Measurements from ENCODE around the gene NDUFAB1.
"Not testable (repeated sequence)": the region's sequence is repeated elsewhere in the genome, so short reads cannot be mapped to it uniquely, and the experiment has no call there.

Gene NDUFAB1

DNA sequence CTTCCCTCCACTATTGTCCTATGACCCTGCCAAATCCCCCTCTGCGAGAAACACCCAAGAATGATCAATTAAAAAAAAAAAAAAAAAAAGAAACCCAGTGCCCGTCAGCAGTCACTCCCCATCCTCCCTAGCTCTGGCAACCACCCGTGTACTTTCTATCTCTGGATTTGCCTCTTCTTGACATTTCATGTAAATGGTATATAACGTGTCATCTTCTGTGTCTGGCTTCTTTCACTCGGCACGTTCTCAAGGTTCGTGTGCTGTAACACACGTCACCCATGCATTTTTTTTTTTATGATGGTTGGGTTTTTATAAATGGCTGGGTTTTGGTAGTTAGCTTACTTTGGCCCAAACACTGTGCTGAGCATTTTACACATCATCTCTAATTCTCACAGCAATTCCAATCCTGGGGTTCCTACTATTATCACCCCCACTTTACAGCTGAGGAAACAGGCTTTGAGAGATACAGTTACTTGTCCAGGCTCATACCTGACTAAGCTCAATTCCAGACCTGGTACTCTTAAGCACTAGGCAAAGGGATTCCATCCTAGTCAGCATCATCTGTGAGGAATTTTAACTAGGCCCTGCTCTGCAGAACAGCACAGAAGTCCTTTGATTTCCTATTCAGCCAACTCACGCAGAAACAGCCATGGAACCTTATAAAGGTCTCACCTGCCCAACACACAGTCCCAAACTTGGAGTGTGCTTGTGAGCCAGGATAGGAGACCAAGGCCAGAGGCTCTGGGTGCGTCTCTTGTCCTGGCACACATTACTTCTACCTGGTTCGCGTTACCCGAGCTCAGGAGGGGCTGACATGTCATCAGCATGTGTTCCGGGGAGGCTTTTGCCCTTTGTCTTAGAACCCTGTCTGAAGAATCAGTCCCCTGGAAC, 11.7 kb downstream of the NDUFAB1 start:
- DNase-seq (ENCODE audit: low read depth), result no peak

DNA sequence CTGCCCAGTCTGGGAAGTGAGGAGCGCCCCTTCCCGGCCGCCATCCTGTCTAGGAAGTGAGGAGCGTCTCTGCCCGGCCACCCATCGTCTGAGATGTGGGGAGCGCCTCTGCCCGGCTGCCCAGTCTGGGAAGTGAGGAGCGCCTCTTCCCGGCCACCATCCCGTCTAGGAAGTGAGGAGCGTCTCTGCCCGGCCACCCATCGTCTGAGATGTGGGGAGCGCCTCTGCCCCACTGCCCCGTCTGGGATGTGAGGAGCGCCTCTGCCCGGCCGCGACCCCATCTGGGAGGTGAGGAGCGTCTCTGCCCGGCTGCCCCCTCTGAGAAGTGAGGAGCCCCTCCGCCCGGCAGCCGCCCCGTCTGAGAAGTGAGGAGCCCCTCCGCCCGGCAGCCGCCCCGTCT, 12.8 kb downstream of the NDUFAB1 start:
- not testable (repeated sequence) for DNase-seq (ENCODE audit: low read depth)

DNA sequence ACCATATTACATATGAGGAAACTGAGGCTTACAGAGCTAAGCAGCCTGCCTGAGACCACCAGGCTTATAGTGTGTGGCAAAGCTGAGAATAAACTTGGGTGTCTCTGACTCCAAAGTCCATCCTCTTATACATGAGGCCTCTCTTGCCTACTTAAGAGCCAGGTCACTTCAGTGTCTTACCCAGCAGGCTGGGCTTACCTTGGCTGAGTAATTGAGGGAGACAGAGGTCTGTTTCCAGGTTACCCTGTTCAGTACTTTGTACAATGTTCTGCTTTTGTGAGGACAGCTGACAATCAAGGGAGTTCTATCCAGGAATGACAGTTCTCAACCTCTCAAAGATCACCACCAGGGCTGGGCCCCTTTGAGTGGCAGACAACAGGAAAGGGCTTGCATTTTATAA, 14.4 kb downstream of the NDUFAB1 start:
- no peak for DNase-seq (ENCODE audit: low read depth)

DNA sequence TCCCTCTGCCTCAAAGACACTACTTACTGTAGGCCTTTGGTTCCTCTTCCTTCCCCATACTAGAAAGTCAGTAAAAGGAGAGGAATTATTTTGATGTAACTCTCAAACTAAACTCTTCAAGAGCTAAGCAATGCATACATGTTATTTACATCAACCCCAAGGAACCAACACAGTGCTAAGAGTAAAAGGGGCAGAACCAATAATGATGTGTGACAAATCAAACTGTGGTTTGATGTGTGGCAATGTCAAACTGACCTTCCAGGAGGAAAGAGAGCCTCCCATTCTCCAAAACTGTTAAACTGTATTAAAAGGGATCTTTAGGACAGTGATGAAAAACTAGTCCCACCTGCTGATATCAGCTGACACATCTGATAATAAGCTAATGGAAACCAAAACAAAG, 15.7 kb downstream of the NDUFAB1 start:
- no peak for DNase-seq (ENCODE audit: low read depth)

DNA sequence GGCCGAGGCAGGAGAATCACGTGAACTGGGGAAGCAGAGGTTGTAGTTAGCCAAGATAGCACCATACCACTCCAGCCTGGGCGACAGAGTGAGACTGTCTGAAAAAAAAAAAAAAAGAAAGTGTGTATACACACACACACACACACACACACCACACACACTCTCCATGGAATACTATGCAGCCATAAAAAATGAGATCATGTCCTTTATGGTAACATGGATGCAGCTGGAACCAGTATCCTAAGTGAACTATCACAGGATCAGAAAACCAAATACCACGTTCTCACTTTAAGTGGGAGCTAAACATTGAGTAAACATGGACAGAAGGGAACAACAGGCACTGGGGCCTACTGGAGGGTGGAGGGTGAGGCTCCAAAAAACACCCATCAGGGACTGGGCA, 16.7 kb downstream of the NDUFAB1 start:
- DNase-seq (ENCODE audit: low read depth), result no peak

DNA sequence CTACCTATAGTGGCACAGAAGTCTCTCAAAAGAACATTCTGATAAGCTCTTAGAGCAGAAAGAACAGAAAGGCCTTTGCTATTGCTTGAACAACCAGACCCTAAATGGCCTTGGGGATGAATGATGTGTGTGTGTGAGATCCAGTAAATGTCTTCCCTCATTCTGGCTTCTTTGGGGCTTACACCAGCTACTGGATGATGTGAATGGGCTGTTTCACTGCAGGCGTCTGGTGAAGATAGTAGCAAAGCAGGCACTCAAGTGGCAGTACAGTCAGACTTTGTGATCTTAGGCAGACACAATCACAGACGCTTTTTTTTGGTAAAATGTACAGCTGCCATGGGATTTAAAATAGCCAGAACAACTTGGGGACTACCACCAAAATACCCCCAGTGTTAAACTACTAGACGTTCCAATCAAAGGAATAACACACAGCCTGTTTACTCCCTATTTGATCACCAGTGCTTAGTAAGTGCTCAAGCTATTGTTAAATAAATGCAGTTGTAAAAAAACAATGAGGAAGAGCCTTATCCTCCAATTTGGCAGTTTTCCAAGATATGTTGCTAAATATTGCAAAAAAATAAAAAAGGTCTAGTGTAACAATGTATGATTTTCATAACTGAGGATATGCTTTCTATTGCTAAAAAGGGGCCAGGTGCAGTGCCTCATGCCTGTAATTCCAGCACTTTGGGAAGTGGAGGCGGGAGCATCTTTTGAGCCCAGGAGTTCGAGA, 17.9 kb downstream of the NDUFAB1 start:
- no peak for DNase-seq (ENCODE audit: low read depth)

DNA sequence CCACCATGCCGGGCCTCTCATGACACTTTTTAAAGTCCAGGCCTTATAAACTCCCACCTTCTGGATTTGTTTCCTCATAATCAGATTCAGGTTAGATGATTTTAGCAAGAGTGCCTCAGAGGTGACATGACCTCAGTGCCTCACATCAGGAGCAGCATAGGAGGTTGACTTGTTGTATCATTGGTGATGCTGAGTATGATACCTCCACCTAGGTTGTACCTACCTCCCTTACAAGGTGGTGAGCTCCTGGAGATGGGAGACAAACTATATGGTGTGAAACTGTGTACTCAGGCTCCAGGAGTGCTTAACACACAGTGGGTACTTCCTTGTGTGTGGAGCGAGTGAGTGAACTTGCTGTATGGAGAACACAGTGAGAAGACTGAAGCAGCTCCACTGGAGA, 18.6 kb downstream of the NDUFAB1 start:
- DNase-seq (ENCODE audit: low read depth), result no peak

DNA sequence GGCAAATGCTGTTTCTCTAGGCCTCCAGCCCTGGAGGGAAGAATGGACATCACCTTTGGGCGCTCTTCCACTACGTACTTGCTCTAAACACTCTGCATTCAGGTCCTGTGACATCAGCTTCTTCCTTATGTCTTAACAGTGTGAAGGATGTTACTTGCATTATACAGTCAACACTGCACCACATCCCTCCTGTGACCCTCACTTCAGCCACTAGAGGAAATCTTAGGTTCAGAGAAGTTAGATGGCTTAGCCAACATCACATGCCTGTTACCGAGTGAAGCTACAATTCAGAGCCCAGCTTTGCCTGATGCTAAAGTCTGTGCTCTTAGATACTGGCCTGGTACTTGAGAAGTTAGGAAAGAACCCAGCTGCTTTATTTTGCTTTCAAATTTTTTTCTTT, 20.3 kb downstream of the NDUFAB1 start:
- no peak for DNase-seq (ENCODE audit: low read depth)

DNA sequence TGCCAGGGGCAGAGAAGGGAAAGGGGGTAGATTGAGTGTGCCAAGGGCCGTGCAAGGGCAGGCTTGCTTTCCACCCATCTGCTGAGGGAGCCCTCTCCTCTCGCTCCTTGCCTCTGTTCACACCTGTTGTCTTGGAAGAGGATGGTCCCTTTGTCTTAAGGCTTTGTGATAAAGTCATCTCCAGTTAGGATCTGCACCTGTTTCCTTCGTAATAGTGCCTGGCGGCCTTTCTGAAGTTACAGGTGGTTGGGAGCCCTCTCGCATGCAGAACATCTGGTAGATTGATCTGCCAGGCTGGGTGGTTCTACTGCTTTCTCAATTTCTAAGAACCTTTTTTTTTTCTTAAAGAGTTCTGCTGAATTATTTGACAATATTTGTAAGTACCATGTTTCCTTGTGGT, 22.3 kb downstream of the NDUFAB1 start:
- DNase-seq (ENCODE audit: low read depth), result no peak

DNA sequence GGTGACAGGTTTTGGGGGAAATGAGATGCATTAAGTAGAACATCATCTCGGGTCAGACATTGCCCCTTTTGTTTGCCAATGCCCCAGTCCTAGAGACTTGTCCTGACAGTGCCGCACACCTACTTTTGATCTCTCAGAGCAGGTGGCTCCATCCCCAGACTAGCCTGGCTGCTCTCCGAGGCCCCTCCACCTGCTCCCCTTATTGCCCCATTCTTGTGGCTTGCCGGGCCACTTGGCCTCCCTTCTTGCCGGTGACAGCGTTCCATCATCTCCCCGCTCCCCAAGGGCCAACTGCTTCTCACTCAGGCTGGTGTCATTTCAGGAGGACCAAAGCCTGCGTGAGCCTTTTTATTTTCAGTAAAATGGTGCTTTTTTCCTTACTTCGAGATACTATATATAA, 23.7 kb downstream of the NDUFAB1 start:
- DNase-seq (ENCODE audit: low read depth), result no peak

DNA sequence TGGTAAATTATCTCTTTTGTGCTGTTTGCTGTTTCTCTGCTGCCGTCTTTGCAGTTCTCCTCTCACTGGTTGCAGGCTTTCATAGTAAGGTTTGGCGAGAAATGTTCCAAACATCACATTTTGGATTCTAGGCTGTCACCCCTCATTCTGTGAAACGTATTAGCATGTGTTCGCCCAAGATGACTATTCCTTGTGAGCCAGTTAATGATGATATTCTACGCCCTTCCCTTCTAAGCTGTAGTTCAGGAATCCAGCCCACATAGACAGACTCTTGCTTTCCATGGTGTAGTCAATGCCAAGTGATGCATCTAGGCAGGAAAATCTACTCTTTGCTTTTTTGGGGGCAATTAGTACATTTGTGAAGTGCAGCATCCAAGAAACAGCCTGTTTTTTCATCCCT, 24.2 kb downstream of the NDUFAB1 start:
- DNase-seq (ENCODE audit: low read depth), result no peak

DNA sequence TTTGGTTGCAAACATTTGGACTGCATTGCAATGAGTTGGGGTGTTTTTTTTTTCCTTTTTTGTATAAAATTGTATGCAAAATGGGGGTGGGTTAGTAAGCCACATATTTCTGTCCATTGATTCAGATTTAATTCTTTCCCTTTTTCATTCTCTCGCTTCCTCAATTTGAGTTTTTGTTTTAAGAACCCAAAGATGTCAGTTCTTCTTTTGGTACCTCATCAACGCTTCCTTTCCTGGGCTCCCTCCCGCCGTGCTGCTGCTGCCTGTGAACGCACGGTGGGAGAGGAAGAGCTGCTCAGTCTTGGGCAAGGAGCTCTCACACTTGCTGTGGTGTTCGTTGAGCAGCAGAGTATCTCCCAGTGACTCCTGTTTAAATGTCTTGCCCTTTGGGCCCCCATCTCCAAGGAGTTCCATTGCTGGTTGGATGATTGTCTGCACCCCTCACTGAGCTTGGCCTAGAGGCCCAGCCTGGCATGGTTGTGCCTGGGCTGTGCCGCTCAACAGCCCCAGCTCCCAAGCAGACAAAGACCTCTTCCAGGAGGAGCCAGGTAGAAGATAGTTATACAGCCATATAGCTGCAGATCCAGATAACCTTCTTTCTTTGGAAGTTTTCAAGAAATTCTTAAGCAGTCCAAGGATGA, 25.0 kb downstream of the NDUFAB1 start:
- no peak for DNase-seq (ENCODE audit: low read depth)

DNA sequence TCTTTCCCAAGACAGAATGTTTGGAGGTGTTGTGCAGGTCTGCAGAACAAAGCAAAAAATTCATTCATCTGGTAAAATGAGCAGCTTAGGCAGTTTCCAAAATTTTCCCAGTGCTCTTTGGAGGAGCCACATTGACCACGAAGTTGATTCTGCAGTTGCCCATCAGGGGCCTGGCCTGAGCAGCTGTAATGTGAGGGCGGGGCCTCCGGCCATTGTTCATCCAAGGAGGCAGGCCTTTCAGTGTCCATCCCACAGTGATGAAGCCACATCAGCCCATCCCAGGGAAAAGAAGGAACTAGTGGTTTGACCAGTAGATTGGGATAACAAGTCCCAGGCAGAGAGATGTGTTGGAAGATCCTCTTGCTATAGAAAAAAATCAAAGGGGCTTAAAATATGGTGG, 28.5 kb downstream of the NDUFAB1 start:
- DNase-seq (ENCODE audit: low read depth), result no peak

DNA sequence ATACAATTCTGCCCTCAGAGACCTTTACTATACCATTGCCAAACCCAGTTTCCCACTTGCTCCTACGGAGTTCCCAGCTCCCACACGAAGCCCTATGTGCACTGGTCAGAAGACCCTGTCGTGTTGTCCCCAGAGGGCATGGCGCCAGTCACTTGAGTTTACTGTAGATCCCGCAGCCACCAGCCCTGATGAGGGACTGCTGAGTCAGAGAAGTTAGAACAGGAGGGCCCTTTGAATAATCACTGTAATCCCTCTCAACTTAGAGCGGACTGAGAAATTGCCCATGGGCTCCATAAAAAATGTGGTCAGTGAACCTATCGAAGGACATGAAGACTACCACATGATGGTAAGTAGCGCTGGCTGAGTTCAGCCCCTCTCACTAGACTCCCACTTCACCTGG, 29.4 kb downstream of the NDUFAB1 start:
- DNase-seq (ENCODE audit: low read depth), result no peak

DNA sequence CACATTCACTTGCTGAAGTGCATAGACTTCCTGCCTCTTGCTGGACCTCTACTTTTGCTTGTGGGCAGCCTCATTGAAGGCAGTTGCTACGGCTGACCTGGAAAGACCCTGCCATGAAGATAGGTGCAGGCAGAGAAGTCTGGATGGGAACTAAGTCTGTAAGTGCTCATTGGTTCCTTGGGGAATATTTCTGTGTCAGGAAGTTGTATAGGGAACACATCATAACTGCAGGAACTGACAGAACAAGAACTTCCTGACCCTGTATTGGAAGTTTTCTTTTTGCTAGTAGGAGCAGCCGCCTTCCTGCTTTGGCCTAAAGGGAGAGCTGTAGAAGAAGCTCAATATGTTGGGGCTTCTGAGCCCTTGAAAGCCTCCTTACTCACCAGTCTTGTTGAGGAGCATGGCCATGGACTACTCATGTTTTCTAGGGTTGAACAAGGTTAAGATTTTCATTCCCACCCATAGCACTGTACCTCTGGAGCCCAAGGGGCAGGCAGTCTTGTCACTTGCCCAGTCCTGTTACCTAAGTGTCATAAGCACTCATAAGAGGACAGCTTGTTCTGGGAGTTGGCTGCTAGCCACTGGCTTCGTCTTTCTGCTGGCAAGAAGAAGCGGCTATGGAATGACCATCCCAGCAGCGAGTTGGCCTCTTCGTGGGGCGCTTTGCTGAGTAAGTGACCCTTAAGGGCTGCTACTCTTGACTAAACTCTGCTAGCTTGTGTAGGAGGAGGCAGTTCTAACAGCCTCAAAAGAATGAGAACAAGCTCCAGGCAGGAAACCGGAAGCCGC, 31.3 kb downstream of the NDUFAB1 start:
- DNase-seq (ENCODE audit: low read depth), result no peak

DNA sequence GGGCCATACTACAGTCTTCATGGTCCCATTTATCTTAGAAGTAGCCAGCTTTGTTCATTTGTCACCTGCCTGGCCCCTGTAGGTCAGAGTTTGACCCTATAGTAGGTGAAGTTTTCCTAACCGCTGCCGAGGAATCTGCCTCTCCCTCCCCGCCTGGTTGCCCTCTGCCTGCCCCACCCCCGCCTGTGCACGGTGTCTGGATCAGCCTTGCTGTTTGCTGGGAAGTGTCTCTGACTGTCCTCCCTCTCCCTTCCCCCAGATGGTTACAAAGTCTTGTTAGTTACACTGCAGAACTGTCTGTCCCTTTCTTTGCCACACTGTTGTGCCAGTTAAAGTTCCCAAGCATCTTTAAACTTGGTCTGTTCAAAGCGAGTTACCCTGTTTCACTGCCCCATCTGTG, 32.9 kb downstream of the NDUFAB1 start:
- no peak for DNase-seq (ENCODE audit: low read depth)

DNA sequence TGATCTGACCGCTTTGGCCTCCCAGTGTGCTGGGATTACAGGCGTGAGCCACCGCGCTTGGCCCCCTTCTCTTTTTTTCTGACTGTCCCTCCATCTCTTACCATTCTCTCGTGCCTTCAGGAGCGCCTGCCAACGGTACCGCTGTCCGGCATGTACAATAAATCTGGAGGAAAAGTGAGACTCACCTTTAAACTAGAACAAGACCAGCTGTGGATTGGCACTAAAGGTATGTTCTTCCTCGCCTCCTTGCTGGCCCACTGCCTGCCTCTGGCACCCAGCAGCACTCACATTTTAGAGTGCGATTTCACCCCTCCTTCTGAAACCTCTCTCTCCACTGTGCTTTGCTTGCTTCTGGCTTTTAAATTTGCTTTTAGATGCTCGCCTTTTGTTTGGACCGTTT, 33.6 kb downstream of the NDUFAB1 start:
- no peak for DNase-seq (ENCODE audit: low read depth)

DNA sequence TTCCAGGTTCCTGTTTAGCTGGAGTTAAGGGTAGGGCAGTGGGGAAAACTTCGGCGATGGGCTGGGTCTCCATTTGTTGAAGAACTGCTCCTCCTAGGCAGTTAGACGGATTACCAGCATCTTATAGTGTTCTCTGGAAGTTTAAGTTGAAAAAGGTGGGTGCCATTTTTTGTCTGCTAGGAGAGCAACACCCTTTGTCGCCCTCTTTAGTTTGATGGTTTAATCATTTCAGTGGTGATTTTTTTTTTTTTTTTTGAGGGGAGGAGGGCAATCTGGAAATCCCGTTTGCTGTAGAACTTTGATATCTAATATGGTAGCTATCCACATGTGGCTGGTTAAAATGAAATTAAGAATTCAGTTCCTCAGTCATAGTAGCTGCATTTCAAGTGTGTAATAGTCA, 34.5 kb downstream of the NDUFAB1 start:
- DNase-seq (ENCODE audit: low read depth), result no peak

DNA sequence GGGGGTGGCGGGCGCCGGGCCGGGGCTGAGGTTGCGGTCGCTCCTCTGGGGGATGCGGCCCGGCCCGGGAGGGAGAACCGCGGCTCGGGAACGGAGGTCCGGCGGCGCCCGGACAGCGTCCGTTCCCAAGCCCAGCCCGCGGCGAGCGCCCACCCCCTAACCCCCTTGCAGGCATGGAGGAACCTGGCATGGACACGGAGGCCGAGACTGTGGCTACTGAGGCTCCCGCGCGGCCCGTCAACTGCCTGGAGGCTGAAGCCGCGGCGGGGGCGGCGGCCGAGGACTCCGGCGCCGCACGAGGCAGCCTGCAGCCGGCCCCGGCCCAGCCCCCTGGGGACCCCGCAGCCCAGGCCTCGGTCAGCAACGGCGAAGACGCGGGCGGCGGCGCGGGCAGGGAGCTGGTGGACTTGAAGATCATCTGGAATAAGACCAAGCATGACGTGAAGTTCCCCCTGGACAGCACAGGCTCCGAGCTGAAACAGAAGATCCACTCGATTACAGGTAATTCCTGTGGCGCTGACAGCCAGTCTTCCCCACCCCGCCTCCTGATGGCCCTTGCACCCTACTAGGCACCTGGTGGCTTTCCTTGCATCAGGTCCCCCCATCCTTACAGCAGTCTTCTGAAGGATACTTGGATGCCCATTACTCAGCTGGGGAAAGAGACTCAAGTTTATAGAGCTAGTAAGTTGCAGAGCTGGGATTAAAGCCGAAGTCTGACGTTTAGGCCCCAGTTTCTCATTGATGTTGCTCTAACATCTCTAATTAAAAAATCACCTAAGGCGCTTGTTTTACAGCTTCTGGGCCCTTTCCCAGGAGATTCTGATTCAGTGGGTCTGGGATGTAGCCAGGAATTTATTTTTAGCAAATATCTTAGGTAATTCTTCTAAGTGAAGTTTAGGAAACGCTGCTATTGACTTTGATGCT, 38.1 kb downstream of the NDUFAB1 start:
- peak; percentile 38 for DNase-seq (ENCODE audit: low read depth)

DNA sequence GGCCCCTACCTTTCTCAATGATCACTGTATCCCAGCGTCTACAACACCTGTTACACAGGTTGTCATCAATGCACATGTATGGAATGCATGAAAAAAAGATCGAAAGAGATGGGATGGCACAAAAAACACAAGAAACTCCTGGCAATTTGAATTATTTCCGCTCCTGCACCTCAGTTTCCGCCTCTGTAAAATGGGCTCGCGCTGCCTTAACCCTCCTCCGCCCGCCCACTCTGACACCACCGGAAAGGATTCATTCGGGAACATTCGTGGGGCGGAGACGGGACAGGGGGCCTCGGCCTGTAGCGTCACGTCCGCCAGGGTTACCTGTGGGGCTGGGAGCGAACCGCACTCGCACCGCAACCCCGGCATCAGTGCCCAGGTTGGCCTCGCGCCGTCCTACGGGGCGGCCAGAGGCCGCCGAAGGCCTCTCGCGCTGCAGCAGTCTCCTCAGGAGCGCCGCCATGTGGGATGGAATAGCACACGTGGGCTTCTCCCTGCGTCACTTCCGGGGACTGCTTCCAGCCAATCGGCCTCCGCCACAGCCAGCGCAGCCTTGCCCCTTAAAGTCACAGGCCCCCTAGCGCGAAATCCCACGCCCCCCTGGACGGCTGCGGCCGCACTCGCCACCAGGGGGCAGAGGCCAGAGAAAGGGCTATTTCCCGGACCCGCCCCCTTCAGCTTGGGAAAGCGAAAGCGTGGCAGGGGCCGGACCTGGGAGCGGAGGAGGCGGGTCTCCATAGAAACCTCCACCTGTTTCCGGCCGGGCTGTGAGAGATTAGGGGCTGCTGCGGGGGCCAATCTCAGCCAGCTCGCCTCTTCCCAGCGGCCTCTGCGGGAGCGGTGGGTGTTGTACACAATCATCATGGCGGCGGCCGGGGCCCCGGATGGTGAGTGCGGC, 39.0 kb downstream of the NDUFAB1 start, which contains the start of the genes EARS2 and UBFD1:
EARS2 (minus strand) TSS at position 470 of the 898 bp plus-strand sequence; CDS start at position 463, 7 bp downstream.
UBFD1 (plus strand) TSS at position 847 of the 898 bp plus-strand sequence; CDS start at position 863, 16 bp downstream.
- DNase-seq (ENCODE audit: low read depth), result peak; percentile 98

All from GM04504 (cell line).